ENCODE results near the gene H3-3A.

H3-3A gene

DNA sequence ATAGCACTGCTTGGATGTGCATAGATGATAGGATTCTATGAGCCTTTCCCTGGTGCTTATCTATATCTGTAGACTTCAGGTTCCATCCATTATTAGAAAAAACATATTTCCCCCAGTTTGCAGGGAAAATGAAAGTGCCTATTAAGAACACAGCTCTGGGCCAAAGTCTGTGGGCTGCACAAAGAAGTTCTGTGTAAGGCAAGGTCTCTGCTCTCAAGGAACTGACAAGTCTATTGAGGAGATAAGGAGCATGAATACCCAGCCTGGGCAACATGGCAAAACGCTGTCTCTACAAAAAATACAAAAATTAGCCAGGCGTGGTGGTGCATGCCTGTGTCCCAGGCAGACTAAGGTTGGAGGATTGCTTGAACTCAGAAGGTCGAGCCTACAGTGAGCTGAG, 41.1 kb upstream of the H3-3A start:
- H3K4me3 ChIP-seq (ENCODE audit: low read length) = no peak overlapping the region
- H3F3A ChIP-seq (ENCODE audit: insufficient read depth, low read length) = no peaks in the 10 kb centered on the region
- H3K9ac ChIP-seq (ENCODE audit: low read length) = no peak overlapping the region
- no peak overlapping the region for H2AFZ ChIP-seq (ENCODE audit: low read length)
- H3K27ac ChIP-seq (ENCODE audit: low read length) = no peak overlapping the region
- DNase-seq = no peak
- no peak for TF ChIP-seq EZH2phosphoT487 (IDR thresholded peaks at IDR 0.05; ENCODE audit: low read length)
- TF ChIP-seq, protein P1, sequence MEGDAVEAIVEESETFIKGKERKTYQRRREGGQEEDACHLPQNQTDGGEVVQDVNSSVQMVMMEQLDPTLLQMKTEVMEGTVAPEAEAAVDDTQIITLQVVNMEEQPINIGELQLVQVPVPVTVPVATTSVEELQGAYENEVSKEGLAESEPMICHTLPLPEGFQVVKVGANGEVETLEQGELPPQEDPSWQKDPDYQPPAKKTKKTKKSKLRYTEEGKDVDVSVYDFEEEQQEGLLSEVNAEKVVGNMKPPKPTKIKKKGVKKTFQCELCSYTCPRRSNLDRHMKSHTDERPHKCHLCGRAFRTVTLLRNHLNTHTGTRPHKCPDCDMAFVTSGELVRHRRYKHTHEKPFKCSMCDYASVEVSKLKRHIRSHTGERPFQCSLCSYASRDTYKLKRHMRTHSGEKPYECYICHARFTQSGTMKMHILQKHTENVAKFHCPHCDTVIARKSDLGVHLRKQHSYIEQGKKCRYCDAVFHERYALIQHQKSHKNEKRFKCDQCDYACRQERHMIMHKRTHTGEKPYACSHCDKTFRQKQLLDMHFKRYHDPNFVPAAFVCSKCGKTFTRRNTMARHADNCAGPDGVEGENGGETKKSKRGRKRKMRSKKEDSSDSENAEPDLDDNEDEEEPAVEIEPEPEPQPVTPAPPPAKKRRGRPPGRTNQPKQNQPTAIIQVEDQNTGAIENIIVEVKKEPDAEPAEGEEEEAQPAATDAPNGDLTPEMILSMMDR (IDR thresholded peaks at IDR 0.05; ENCODE audit: low read length) = no peak
- no peak for TF ChIP-seq EZH2 (optimal IDR thresholded peaks at IDR 0.05; ENCODE audit: low read depth, low read length)
- no peaks in the 10 kb centered on the region for H3K36me3 ChIP-seq (replicated peaks; ENCODE audit: insufficient read depth, low read length)
- no peak overlapping the region for H3K4me2 ChIP-seq (ENCODE audit: low read depth, low read length)
- H3K4me1 ChIP-seq (ENCODE audit: low read length) = no peaks in the 10 kb centered on the region; the same call in 1 of the 2 replicates
- H3K9me3 ChIP-seq (replicated peaks; ENCODE audit: insufficient read depth, low read length) = no peaks in the 10 kb centered on the region
- no peaks in the 10 kb centered on the region for H4K20me1 ChIP-seq (ENCODE audit: insufficient read depth, low read length)
- H3K27me3 ChIP-seq (replicated peaks; ENCODE audit: insufficient read depth, low read length) = no peaks in the 10 kb centered on the region
- H3K79me2 ChIP-seq (ENCODE audit: low read length) = no peaks in the 10 kb centered on the region
- H3K9me2 ChIP-seq (replicated peaks; ENCODE audit: insufficient read depth, low read length) = no peaks in the 10 kb centered on the region

- Histone ChIP-seq H3K9ac (ENCODE audit: low read length) (no peak overlapping the region), H3K36me3 (replicated peaks; ENCODE audit: insufficient read depth, low read length) (no peaks in the 10 kb centered on the region), H3K4me1 (ENCODE audit: low read length) (no peaks in the 10 kb centered on the region; the same call in 1 of the 2 replicates), H3K27me3 (replicated peaks; ENCODE audit: insufficient read depth, low read length) (no peaks in the 10 kb centered on the region), H3K9me3 (replicated peaks; ENCODE audit: insufficient read depth, low read length) (no peaks in the 10 kb centered on the region), H3K4me2 (ENCODE audit: low read depth, low read length) (no peak overlapping the region), H3K79me2 (ENCODE audit: low read length) (no peaks in the 10 kb centered on the region), H3K27ac (ENCODE audit: low read length) (no peak overlapping the region), H2AFZ (ENCODE audit: low read length) (no peak overlapping the region), H3F3A (ENCODE audit: insufficient read depth, low read length) (no peaks in the 10 kb centered on the region), H4K20me1 (ENCODE audit: insufficient read depth, low read length) (no peaks in the 10 kb centered on the region), H3K4me3 (ENCODE audit: low read length) (no peak overlapping the region), H3K9me2 (replicated peaks; ENCODE audit: insufficient read depth, low read length) (no peaks in the 10 kb centered on the region)
- TF ChIP-seq EZH2phosphoT487 (IDR thresholded peaks at IDR 0.05; ENCODE audit: low read length) (no peak), EZH2 (optimal IDR thresholded peaks at IDR 0.05; ENCODE audit: low read depth, low read length) (no peak)
- TF ChIP-seq, protein P1 (IDR thresholded peaks at IDR 0.05; ENCODE audit: low read length) = no peak
- DNase-seq = no peak
Measured at GRCh38 chr1:226021801-226022200, 40.7 kb upstream of the H3-3A start.

DNA sequence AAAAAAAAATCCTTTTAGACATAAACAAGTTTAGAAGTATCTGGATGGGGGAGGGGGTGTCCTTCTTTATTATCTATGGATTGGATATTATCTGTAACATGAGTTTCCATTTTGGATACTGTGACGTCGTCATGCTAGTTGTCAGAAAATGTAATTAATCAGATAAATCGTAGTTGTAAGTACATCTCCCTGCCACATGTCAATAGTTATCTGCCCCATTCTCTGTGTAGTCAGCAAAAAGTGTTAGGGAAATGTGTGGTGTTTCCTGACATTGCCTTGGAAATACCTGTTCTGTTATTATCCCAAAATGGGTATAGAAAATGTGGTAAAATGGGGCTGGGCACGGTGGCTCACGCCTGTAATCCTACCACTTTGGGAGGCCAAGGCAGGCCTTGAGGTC, 38.8 kb upstream of the H3-3A start:
- H3K4me1 ChIP-seq (ENCODE audit: low read length) = peaks cover 7% of the 10 kb centered on the region; the same call in 1 of the 2 replicates
- H3K4me3 ChIP-seq (ENCODE audit: low read length) = no peak overlapping the region
- no peak overlapping the region for H3K9ac ChIP-seq (ENCODE audit: low read length)
- no peak for TF ChIP-seq EZH2 (optimal IDR thresholded peaks at IDR 0.05; ENCODE audit: low read depth, low read length)
- TF ChIP-seq, protein P1 (IDR thresholded peaks at IDR 0.05; ENCODE audit: low read length) = no peak
- TF ChIP-seq EZH2phosphoT487 (IDR thresholded peaks at IDR 0.05; ENCODE audit: low read length) = no peak
- H3K36me3 ChIP-seq (replicated peaks; ENCODE audit: insufficient read depth, low read length) = no peaks in the 10 kb centered on the region
- no peak overlapping the region for H2AFZ ChIP-seq (ENCODE audit: low read length)
- DNase-seq = no peak
- H3F3A ChIP-seq (ENCODE audit: insufficient read depth, low read length) = no peaks in the 10 kb centered on the region
- no peak overlapping the region for H3K27ac ChIP-seq (ENCODE audit: low read length)
- H3K27me3 ChIP-seq (replicated peaks; ENCODE audit: insufficient read depth, low read length) = no peaks in the 10 kb centered on the region
- H3K9me3 ChIP-seq (replicated peaks; ENCODE audit: insufficient read depth, low read length) = no peaks in the 10 kb centered on the region
- H3K9me2 ChIP-seq (replicated peaks; ENCODE audit: insufficient read depth, low read length) = no peaks in the 10 kb centered on the region
- no peaks in the 10 kb centered on the region for H4K20me1 ChIP-seq (ENCODE audit: insufficient read depth, low read length)
- no peak overlapping the region for H3K4me2 ChIP-seq (ENCODE audit: low read depth, low read length)
- H3K79me2 ChIP-seq (ENCODE audit: low read length) = no peaks in the 10 kb centered on the region
